H1 (cell line): ENCODE measurements around the gene NOS3.

Experiments used
- CEBPB ChIP-seq: IDR thresholded peaks from 2 replicates; pipeline ENCODE4 v1.6.1; 2012; ENCODE audit warnings: low read depth, low read length
- CHD2 ChIP-seq: IDR thresholded peaks from 2 replicates; pipeline ENCODE4 v1.6.1; 2012; ENCODE audit warnings: low read length, improper control_type of control experiment
- CREB1 ChIP-seq: IDR thresholded peaks from 2 replicates; pipeline ENCODE4 v1.6.1; 2012; ENCODE audit warnings: inconsistent platforms
- CTCF ChIP-seq, 3 experiments: IDR thresholded peaks; 1 replicate in 2 of 3; 2 replicates in 1 of 3; pipeline versions ENCODE4 v1.5.1 to v1.6.1; 2011; ENCODE audit warnings: low read length in 3 of 3, mild to moderate bottlenecking in 3 of 3, inconsistent platforms in 2 of 3, low read depth in 1 of 3, moderate library complexity in 1 of 3; ENCODE audit not compliant: insufficient read depth in 1 of 3; ENCODE audit errors: control extremely low read depth in 1 of 3
- EP300 ChIP-seq, 2 experiments: IDR thresholded peaks; 1 replicate in 1 of 2; 2 replicates in 1 of 2; pipeline ENCODE4 v1.6.1; 2011 to 2012; ENCODE audit warnings: low read depth in 2 of 2, low read length in 2 of 2, mild to moderate bottlenecking in 2 of 2, borderline replicate concordance in 1 of 2, inconsistent platforms in 1 of 2, moderate library complexity in 1 of 2
- JUN ChIP-seq: IDR thresholded peaks from 2 replicates; pipeline ENCODE4 v1.6.1; 2011; ENCODE audit warnings: low read depth, mild to moderate bottlenecking, improper control_type of control experiment, low read length
- NANOG ChIP-seq: IDR thresholded peaks from 2 replicates; pipeline ENCODE4 v1.6.1; 2011; ENCODE audit warnings: low read length, low read depth, mild to moderate bottlenecking, inconsistent platforms; ENCODE audit not compliant: insufficient read depth, poor library complexity, severe bottlenecking
- POLR2A ChIP-seq, 2 experiments: IDR thresholded peaks; 1 replicate in 1 of 2; 2 replicates in 1 of 2; pipeline ENCODE4 v1.6.1; 2011; ENCODE audit warnings: low read depth in 2 of 2, low read length in 2 of 2, mild to moderate bottlenecking in 2 of 2; ENCODE audit errors: control extremely low read depth in 1 of 2
- POLR2AphosphoS5 ChIP-seq: IDR thresholded peaks from 2 replicates; pipeline ENCODE4 v1.6.1; 2011; ENCODE audit warnings: low read depth, low read length
- RAD21 ChIP-seq, 2 experiments: IDR thresholded peaks in 1 of 2; conservative IDR thresholded peaks in 1 of 2; 2 replicates each; pipeline ENCODE4 v1.6.1; 2011; ENCODE audit warnings: low read depth in 2 of 2, low read length in 2 of 2, improper control_type of control experiment in 1 of 2, inconsistent platforms in 1 of 2, mild to moderate bottlenecking in 1 of 2, moderate library complexity in 1 of 2
- RBBP5 ChIP-seq: IDR thresholded peaks from 2 replicates; pipeline ENCODE4 v1.7.1; 2012; ENCODE audit warnings: low read depth, mild to moderate bottlenecking, inconsistent platforms, low read length, moderate library complexity, borderline replicate concordance

GRCh38 chr7:150957133-150958020, 33.4 kb upstream of the NOS3 start:
- TF ChIP-seq JUN = no peak
- no peak for TF ChIP-seq NANOG
- TF ChIP-seq POLR2A (IDR thresholded peaks at IDR 0.05; ENCODE audit: control extremely low read depth in 1 of 2, low read depth in 2 of 2, low read length in 2 of 2) = no peak
- TF ChIP-seq CTCF (IDR thresholded peaks at IDR 0.05; ENCODE audit: control extremely low read depth in 1 of 3, insufficient read depth in 1 of 3, low read depth in 1 of 3, low read length in 3 of 3) = no peak
- no peak for TF ChIP-seq CHD2
- no peak for TF ChIP-seq EP300 (IDR thresholded peaks at IDR 0.05; ENCODE audit: borderline replicate concordance in 1 of 2, low read depth in 2 of 2, low read length in 2 of 2)
- no peak for TF ChIP-seq POLR2AphosphoS5
- TF ChIP-seq RAD21 (IDR thresholded peaks at IDR 0.05 in 1 of 2, conservative IDR thresholded peaks at IDR 0.05 in 1 of 2; ENCODE audit: low read depth in 2 of 2, low read length in 2 of 2) = no peak
- TF ChIP-seq RBBP5 = no peak
- TF ChIP-seq CREB1 = no peak
- TF ChIP-seq CEBPB = no peak
